Panc1 (cell line): Measurements from ENCODE around the gene IHH. TPM values are rescaled to one million over a fixed set of nuclear protein-coding genes. Genes with fewer than 3 reads are reported as not detected.

Experiments
- ATAC-seq: fragments of 200-7000 bp; cut with Tn5 transposase; 2 replicates; pipeline ENCODE4 v1.9.1; 2020; ENCODE audit warnings: mild to moderate bottlenecking, moderate library complexity
- BruUV-seq: library from RNA; stranded (reverse); fragments of 400-500 nt; replicated peaks from 2 replicates; lab custom pipeline; 2021; lab: Mats Ljungman, UMichigan
- CTCF ChIA-PET: fragments of 300-600 bp; sonication (Branson Sonifier 250); formaldehyde crosslinking; loops from one replicate; lab custom pipeline; 2022; ENCODE audit warnings: antibody characterized with exemption; lab: Charles Lee
- POLR2A ChIA-PET: fragments of 300-600 bp; sonication (Branson Sonifier 250); formaldehyde crosslinking; loops from one replicate; lab custom pipeline; 2022; ENCODE audit warnings: antibody characterized with exemption; lab: Charles Lee
- DNase-seq: peaks from one replicate; pipeline ENCODE4 v3.0.0-alpha.2; 2010; ENCODE audit warnings: low read depth, low spot score
- H3K27ac ChIP-seq: 2 replicates; pipeline ENCODE4 v1.5.1; 2011; ENCODE audit warnings: mild to moderate bottlenecking, low read length, inconsistent platforms
- H3K27me3 ChIP-seq: fragments of 200-500 bp; sonication (Bioruptor generic); 2 replicates; pipeline ENCODE4 v1.6.0; 2014; ENCODE audit warnings: low read length, inconsistent platforms; ENCODE audit not compliant: control insufficient read depth, insufficient read depth
- H3K36me3 ChIP-seq: fragments of 200-500 bp; sonication (Bioruptor generic); 2 replicates; pipeline ENCODE4 v1.5.1; 2014; ENCODE audit warnings: inconsistent platforms, mild to moderate bottlenecking, low read length, moderate library complexity; ENCODE audit not compliant: control insufficient read depth, insufficient read depth
- H3K4me1 ChIP-seq: 2 replicates; pipeline ENCODE4 v1.5.1; 2011; ENCODE audit warnings: inconsistent platforms, mild to moderate bottlenecking, low read length, moderate library complexity; ENCODE audit not compliant: control insufficient read depth, insufficient read depth
- H3K4me3 ChIP-seq, 2 experiments: 2 replicates each; pipeline ENCODE4 v1.5.1; 2011 to 2012; ENCODE audit warnings: low read depth in 2 of 2, low read length in 2 of 2, mild to moderate bottlenecking in 2 of 2, inconsistent platforms in 1 of 2, moderate library complexity in 1 of 2
- H3K9me3 ChIP-seq: fragments of 200-500 bp; sonication (Bioruptor generic); 2 replicates; pipeline ENCODE4 v1.5.1; 2014; ENCODE audit warnings: low read depth, mild to moderate bottlenecking, inconsistent platforms, low read length, moderate library complexity; ENCODE audit not compliant: control insufficient read depth, insufficient read depth
- POLR2AphosphoS5 ChIP-seq: IDR thresholded peaks from 2 replicates; pipeline ENCODE4 v1.6.1; 2012; ENCODE audit warnings: mild to moderate bottlenecking, low read depth, low read length, moderate library complexity
- SIN3A ChIP-seq: IDR thresholded peaks from 2 replicates; pipeline ENCODE4 v1.6.1; 2012; ENCODE audit warnings: low read depth, mild to moderate bottlenecking, low read length, moderate library complexity, borderline replicate concordance; ENCODE audit not compliant: insufficient read depth
- TCF7L2 ChIP-seq: IDR thresholded peaks from 2 replicates; pipeline ENCODE4 v1.6.1; 2011; ENCODE audit warnings: mild to moderate bottlenecking, low read depth, low read length, inconsistent platforms
- in situ Hi-C: cut with HindIII; loops from 2 replicates; pipeline ENCODE4 v1.10.0; 2016; ENCODE audit warnings: low sequenced_read_pairs, low pct_unique_long_range_greater_than_20kb
- intact Hi-C: fragments of 100-400 bp; cut with micrococcal nuclease; formaldehyde crosslinking; loops from one replicate; pipeline ENCODE4 v1.10.0; 2022; ENCODE audit not compliant: unreplicated experiment
- total RNA-seq: library from RNA; stranded (reverse); gene quantifications from one replicate; pipeline ENCODE4 v1.2.1, GENCODE V29; 2021; ENCODE audit not compliant: unreplicated experiment
- TF ChIP-seq, protein P1 (sequence below): fragments of 450-650 bp; IDR thresholded peaks from 2 replicates; pipeline ENCODE4 v1.5.1; 2017; ENCODE audit warnings: mild to moderate bottlenecking
- TF ChIP-seq, protein P2 (sequence below), 2 experiments: IDR thresholded peaks; 2 replicates each; pipeline ENCODE4 v1.6.1; 2011 to 2012; ENCODE audit warnings: low read depth in 2 of 2, control low read depth in 1 of 2, low read length in 1 of 2, mild to moderate bottlenecking in 1 of 2, moderate library complexity in 1 of 2; ENCODE audit not compliant: insufficient read depth in 1 of 2

The IHH gene
- total RNA-seq, 1 experiment from 2014 or later, result 0.23 TPM

DNA sequence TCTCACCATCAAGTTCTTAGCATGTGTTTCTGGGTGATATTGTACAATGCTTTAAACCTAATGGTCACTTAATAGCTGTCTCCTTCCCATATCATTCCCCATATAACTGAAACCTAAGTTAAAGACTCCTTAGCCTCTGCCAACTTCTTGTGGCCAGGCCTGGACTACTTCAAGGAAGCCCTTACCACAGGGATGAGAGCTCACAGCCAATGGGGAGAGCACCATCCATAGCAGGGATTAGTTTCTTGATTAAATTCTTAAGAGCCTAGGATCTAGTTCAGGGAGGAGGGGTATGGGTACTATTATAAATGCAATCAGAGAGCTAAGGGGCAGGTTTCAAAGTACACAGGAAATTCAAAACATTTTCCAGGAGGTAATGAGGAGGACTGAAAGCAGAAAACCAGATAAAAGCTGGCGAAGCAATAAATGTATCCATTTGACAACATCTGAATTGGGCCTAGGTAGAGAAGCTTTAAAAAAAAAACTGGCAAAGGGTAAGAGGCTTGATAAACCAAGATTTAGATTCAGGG is 34.8 kb upstream of the IHH start:
- no peaks in the 10 kb centered on the region for H3K27me3 ChIP-seq
- in situ Hi-C loops, result no loop called here
- no peaks in the 10 kb centered on the region for H3K9me3 ChIP-seq
- H3K4me3 ChIP-seq, result no peak overlapping the region
- no peaks in the 10 kb centered on the region for H3K36me3 ChIP-seq
- no peak overlapping the region for H3K27ac ChIP-seq
- CTCF ChIA-PET, result no interaction called here
- BruUV-seq, result no TSS peak
- DNase-seq (no peak), ATAC-seq (no peak)
- TF ChIP-seq POLR2AphosphoS5 (no peak), TCF7L2 (no peak), SIN3A (no peak)
- TF ChIP-seq, protein P1, sequence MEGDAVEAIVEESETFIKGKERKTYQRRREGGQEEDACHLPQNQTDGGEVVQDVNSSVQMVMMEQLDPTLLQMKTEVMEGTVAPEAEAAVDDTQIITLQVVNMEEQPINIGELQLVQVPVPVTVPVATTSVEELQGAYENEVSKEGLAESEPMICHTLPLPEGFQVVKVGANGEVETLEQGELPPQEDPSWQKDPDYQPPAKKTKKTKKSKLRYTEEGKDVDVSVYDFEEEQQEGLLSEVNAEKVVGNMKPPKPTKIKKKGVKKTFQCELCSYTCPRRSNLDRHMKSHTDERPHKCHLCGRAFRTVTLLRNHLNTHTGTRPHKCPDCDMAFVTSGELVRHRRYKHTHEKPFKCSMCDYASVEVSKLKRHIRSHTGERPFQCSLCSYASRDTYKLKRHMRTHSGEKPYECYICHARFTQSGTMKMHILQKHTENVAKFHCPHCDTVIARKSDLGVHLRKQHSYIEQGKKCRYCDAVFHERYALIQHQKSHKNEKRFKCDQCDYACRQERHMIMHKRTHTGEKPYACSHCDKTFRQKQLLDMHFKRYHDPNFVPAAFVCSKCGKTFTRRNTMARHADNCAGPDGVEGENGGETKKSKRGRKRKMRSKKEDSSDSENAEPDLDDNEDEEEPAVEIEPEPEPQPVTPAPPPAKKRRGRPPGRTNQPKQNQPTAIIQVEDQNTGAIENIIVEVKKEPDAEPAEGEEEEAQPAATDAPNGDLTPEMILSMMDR, result no peak
- TF ChIP-seq, protein P2, sequence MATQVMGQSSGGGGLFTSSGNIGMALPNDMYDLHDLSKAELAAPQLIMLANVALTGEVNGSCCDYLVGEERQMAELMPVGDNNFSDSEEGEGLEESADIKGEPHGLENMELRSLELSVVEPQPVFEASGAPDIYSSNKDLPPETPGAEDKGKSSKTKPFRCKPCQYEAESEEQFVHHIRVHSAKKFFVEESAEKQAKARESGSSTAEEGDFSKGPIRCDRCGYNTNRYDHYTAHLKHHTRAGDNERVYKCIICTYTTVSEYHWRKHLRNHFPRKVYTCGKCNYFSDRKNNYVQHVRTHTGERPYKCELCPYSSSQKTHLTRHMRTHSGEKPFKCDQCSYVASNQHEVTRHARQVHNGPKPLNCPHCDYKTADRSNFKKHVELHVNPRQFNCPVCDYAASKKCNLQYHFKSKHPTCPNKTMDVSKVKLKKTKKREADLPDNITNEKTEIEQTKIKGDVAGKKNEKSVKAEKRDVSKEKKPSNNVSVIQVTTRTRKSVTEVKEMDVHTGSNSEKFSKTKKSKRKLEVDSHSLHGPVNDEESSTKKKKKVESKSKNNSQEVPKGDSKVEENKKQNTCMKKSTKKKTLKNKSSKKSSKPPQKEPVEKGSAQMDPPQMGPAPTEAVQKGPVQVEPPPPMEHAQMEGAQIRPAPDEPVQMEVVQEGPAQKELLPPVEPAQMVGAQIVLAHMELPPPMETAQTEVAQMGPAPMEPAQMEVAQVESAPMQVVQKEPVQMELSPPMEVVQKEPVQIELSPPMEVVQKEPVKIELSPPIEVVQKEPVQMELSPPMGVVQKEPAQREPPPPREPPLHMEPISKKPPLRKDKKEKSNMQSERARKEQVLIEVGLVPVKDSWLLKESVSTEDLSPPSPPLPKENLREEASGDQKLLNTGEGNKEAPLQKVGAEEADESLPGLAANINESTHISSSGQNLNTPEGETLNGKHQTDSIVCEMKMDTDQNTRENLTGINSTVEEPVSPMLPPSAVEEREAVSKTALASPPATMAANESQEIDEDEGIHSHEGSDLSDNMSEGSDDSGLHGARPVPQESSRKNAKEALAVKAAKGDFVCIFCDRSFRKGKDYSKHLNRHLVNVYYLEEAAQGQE (IDR thresholded peaks at IDR 0.05; ENCODE audit: insufficient read depth in 1 of 2, low read depth in 2 of 2, low read length in 1 of 2), result no peak
- no peaks in the 10 kb centered on the region for H3K4me1 ChIP-seq
- POLR2A ChIA-PET, result no interaction called here
- intact Hi-C loops, result no loop called here

DNA sequence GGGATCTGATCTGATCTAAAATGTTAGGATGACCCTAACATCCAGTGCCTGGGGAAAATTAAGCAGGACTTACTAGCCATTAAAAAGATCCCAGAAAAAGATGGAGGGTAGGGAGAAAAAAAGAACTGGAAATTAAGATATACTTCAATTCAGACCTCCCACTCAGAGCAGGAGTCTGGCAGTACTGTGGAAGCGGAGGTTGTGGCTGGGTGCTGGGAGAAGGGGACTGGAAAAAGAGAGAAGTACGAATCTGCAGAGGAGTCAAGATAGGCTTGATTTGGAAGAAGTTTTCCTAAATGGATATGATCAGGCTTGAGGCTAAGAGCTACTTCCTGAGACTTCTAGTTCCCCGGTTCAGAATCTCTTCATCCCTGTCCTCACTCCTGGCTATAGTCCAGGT is 33.5 kb upstream of the IHH start:
- DNase-seq (no peak), ATAC-seq (no peak)
- TF ChIP-seq, protein P2 (IDR thresholded peaks at IDR 0.05; ENCODE audit: insufficient read depth in 1 of 2, low read depth in 2 of 2, low read length in 1 of 2), result no peak
- no peaks in the 10 kb centered on the region for H3K4me1 ChIP-seq
- intact Hi-C loops, result no loop called here
- CTCF ChIA-PET, result no interaction called here
- H3K4me3 ChIP-seq, result no peak overlapping the region
- no peaks in the 10 kb centered on the region for H3K27me3 ChIP-seq
- H3K27ac ChIP-seq, result no peak overlapping the region
- BruUV-seq, result no TSS peak
- POLR2A ChIA-PET, result no interaction called here
- in situ Hi-C loops, result no loop called here
- no peaks in the 10 kb centered on the region for H3K9me3 ChIP-seq
- H3K36me3 ChIP-seq, result no peaks in the 10 kb centered on the region
